ENCODE measurements around the gene NPAS2.

NPAS2 gene

DNA sequence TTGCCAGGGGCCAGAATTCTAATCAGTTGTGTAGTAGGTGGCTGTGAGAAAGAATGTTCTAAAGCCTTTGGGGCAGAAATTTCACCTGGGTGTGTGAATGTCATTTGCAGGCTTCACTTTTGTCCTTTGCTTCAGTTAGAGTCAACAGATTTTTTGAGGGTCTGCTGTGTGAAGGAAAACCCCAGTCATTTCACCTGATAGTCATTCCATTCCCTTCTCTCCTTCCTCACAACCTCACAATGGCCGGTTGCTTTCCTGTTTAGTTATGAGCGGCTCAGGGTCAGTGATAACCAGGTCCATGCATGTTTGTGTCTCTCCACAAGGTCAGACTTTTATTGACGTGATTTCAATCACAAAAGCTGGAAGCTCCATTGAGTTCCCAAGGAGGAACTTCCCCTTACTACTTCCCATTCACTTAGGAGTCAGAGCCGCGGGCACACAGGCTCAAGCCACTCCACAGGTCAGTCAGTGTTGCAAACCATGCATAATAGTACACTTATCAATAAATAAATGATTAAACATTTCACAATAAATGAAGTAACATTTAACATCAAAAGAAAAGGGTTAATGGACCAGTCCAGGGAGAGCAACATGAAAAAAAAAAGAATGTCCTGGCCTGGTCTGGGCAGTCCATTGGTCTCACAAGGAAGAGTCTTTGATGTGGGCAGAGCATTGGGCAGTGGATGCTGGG is 74.3 kb downstream of the NPAS2 start:
- DNase-seq (ENCODE audit: low read depth) = no peak
- TF ChIP-seq, protein P1, sequence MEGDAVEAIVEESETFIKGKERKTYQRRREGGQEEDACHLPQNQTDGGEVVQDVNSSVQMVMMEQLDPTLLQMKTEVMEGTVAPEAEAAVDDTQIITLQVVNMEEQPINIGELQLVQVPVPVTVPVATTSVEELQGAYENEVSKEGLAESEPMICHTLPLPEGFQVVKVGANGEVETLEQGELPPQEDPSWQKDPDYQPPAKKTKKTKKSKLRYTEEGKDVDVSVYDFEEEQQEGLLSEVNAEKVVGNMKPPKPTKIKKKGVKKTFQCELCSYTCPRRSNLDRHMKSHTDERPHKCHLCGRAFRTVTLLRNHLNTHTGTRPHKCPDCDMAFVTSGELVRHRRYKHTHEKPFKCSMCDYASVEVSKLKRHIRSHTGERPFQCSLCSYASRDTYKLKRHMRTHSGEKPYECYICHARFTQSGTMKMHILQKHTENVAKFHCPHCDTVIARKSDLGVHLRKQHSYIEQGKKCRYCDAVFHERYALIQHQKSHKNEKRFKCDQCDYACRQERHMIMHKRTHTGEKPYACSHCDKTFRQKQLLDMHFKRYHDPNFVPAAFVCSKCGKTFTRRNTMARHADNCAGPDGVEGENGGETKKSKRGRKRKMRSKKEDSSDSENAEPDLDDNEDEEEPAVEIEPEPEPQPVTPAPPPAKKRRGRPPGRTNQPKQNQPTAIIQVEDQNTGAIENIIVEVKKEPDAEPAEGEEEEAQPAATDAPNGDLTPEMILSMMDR (IDR thresholded peaks at IDR 0.05; ENCODE audit: low read length, missing control alignments) = no peak
- H3K4me3 ChIP-seq (replicated peaks; ENCODE audit: low read depth, low read length) = no peak overlapping the region

DNA sequence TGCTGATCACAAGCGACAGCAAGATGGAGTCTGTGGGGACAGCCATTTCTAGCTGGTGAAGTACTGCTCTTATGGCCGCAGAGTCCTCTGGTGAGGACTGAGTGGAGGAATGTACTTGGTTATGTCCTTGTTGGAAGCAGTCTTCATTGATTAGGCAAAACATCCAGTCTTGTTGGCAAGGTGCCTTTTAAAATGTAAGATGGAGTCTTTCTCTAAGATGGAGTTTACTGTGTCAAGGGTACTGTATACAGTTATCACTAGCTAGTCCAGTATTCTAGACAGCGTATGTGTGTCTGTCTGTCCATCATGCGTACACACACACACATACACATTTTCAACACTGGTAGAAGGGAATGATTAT is 74.8 kb downstream of the NPAS2 start:
- H3K4me3 ChIP-seq (replicated peaks; ENCODE audit: low read depth, low read length) = no peak overlapping the region
- DNase-seq (ENCODE audit: low read depth) = no peak
- TF ChIP-seq, protein P1 (IDR thresholded peaks at IDR 0.05; ENCODE audit: low read length, missing control alignments) = no peak

DNA sequence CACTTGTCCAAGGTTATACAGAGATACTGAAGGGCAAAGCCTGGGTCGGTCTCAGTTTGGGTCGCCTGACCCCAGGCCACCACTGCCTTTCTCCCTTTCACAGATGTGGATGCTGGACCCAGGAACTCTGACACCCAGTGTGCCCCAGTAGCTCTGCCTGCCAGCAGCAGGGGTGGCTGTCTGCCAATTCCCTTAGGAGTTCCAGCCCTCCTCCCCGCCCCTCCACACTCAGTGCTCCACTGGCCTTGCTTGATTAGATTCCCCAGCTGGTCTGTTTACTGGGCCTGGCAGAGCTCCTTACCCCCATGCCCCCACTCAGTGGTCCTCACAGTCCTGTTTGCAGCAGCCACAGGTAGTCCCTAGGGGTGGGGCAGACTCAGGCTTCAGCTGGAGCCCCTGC is 75.5 kb downstream of the NPAS2 start:
- DNase-seq (ENCODE audit: low read depth) = peak; percentile 27
- TF ChIP-seq, protein P1 (IDR thresholded peaks at IDR 0.05; ENCODE audit: low read length, missing control alignments) = no peak
- no peak overlapping the region for H3K4me3 ChIP-seq (replicated peaks; ENCODE audit: low read depth, low read length)

DNA sequence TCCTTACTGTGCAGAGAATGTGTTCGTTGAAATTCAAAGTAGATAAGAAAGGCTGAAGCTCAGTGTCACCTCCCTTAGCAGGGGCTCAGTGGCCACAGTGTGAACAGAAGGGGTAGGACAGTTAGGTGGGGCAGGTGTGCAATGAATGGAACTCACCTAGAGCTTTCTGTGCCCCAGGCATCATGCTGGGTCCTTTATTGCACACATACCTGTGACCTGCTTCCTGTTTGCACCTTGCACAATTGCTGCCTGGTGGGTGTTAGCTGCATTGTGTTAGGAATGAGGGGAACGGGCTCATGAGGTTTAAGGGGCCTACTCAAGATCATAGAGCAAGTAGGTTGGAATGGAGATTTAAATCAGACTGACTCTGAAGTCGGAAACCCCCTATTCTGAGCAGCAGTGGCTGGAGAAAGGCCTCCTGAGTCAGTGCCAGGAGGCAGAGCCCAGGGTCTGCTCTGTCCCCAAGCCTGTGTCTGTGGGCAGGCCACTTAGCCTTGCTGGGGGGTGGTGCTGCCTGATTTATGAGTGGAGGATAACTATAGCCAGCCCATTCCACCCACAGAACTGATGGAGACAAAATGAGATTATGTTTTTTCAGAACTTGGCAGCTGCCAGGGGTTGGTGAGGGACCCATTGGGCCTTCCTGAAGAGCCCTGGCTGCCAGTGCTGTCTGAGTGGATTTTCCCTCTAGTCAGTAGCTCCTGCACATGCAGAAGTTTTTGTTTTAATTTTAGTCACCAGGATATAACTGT is 76.2 kb downstream of the NPAS2 start:
- DNase-seq (ENCODE audit: low read depth) = no peak
- H3K4me3 ChIP-seq (replicated peaks; ENCODE audit: low read depth, low read length) = no peak overlapping the region
- TF ChIP-seq, protein P1 (IDR thresholded peaks at IDR 0.05; ENCODE audit: low read length, missing control alignments) = no peak

DNA sequence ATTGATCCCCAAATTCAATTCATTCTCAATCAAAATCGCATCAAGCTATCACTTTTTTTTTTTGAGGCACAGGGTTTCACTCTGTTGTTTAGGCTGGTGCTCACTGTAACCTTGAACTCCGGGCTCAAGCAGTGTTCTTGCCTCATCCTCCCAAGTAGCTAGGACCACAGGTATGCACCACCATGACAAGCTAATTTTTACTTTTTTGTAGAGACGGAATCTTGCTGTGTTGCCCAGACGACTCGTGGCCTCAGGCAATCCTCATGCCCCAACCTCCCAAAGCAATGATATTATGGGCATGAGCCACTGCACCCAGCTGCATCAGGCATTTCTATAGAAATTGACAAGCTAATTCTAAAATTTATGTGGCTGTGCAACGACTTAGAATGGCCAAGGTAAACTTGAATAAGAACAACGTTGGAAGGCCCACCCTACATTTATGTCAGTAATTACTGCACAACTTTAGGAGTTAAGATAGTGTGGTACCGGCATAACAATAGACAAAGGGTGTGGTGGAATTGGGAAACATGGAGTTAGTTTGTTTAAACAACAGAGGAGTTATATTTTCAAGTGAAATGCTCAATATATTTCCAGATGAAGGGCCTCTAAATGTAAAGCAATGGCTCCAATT is 78.2 kb downstream of the NPAS2 start:
- H3K4me3 ChIP-seq (replicated peaks; ENCODE audit: low read depth, low read length) = no peak overlapping the region
- TF ChIP-seq, protein P1 (IDR thresholded peaks at IDR 0.05; ENCODE audit: low read length, missing control alignments) = no peak
- no peak for DNase-seq (ENCODE audit: low read depth)

DNA sequence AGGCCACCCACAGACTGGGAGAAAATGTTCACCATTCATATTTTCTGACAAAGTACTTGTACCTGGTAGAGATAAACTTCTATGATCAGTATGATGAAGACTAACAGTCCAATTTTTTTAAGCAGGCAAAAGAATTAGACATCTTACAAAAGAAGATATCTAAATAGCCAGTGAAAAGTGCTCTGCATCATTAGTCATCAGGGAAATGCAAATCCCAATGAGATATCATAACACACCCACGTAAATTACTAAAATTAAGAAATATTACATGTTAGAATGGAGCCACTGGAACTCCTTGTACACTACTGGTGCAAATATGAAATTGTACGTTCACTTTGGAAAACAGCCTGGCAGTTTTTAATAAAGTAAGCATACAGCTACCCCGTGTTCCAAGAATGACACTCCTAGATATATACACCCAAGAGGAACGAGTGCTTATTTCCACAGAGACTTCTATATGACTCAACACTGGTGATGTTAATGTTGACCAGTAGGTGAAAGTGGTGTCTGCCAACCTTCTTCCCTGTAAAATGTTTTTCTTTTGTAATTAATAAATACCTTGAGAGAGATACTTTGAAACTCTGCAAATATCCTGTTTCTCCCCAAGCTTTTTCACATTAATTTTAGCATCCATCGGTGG is 80.3 kb downstream of the NPAS2 start:
- H3K4me3 ChIP-seq (replicated peaks; ENCODE audit: low read depth, low read length) = no peak overlapping the region
- no peak for DNase-seq (ENCODE audit: low read depth)
- TF ChIP-seq, protein P1 (IDR thresholded peaks at IDR 0.05; ENCODE audit: low read length, missing control alignments) = no peak
